Right ventricle myocardium superior (tissue), 1 donor: ENCODE measurements around the gene RBM19. TPM values are rescaled to one million over a fixed set of nuclear protein-coding genes. Genes with fewer than 3 reads are reported as not detected.

Experiments
- ATAC-seq: fragments of 200-7000 bp; cut with Tn5 transposase; one replicate; pipeline ENCODE4 v1.9.1; 2020; ENCODE audit warnings: mild to moderate bottlenecking; ENCODE audit not compliant: poor library complexity
- DNase-seq: peaks from one replicate; pipeline ENCODE4 v3.0.0-alpha.2; 2020
- intact Hi-C: fragments of 100-400 bp; cut with DNase I; formaldehyde crosslinking; loops from one replicate; pipeline ENCODE4 v1.11.2; 2022
- total RNA-seq: library from RNA; stranded (reverse); fragmentation: NEBNext Ultra II Directional; extraction: Animal tissue kit (Norgen Biotek cat#: 25700); gene quantifications from one replicate; pipeline ENCODE4 v1.2.1, GENCODE V29; 2021
- donor health status: DM: no; HTN: yes; CAD: no; lungs with severe emphysema.

The RBM19 gene
- total RNA-seq, 1 donor from 2014 or later = 17.2 TPM

DNA sequence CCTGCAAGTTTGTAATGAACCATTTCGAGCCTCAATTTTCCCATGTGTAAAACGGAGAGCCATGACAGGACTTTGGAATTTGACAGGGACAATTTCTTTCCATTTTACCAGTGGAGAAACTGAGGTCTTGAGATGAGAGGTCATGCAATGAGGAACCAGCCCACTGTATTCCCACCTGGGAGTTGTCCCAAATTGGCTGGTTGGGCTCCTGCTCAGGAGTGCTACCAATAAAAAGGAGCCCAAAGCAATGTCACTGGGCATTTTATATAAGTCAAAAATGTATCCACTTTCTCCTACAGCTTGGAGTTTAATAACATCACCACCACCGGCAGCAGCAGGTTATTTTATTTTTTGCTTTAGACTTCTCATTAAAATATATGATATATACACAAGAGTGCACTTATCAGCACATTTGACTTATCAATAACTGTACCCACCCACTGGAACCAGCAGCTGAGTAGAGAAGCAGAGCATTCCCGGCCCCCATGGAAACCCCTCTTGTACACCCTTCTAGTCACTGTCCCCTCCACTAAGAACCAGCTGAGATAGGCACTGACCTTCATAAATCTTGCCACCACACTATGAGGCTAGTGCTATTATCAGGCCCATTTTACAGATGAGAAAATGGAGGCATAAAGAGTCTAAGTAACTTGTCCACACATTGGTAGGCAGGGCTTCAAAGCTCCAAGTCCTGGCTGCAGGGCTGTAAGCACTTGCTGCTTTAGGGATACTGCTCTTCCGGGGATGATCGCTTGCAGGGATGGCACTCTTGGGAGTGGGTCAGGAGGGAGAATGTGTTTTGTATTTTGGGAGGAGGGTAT, 25.3 kb upstream of the RBM19 start:
- intact Hi-C loops = no loop called here
- ATAC-seq (no peak), DNase-seq (no peak)

DNA sequence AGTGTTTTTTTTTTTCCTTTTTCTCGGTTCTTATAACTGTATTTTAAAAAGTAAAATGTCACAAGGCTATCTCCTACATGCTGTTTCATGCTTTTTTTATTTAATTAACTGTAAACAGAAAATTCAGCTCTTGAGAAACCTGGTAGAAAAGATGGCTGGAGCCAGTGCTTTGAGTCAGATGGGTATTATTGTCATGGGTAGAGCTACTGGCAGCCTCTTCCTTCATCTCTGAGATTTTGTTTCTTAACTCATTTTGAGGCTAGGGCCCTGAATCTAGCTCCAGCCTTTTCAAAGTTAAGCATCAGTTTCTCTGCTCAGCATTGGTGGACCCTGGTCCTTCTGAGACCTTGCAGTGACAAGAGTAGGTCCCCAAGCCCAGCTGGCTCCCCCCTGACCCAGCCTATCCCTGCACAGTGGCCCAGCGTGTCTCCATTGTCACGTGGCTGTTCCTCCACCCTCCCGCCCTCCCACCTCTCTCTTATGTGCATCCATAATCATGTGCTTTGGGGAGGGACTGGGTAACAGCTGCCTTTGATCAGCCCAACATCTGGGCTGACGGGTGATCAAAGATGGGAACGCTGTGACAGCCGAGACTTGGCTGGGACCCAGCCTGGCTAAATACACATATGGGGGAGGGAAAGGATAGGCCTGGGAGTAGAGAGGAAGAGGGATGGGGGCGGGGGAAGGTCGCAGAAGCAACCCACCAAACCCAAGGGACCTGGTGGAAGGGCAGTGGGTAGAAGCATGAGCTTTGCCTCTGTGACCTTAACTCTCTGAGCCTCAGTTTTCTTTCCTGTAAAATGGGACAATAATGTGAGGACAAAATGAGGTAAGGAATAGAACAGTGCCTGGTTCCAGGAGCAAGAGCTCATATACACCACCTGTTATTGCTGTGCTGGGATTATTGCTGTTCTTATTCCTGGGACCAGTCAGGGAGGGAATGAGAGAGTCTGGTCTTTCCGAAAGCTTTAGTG, 24.4 kb upstream of the RBM19 start:
- ATAC-seq (no peak), DNase-seq (no peak)
- intact Hi-C loops = no loop called here

DNA sequence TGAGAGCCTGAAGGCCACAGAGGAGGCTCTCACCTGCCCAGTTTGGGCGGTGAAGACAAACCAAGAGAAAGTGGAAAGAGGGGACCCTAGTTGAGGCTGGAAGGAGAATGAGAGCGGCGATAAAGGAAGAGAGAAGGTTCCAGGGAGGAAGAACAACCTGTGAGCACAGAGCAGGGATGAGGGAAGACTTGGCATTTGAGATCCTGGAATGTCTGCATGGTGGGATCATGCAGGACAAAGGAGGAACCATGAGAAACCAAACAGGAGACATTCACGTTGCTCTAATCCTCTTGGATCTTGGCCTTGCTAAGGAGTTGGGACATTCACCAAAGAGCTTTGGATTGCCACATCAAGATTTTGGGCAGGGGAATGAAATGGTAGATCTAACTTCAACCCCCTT, 22.9 kb upstream of the RBM19 start:
- intact Hi-C loops = no loop called here
- no peak for ATAC-seq
- no peak for DNase-seq

DNA sequence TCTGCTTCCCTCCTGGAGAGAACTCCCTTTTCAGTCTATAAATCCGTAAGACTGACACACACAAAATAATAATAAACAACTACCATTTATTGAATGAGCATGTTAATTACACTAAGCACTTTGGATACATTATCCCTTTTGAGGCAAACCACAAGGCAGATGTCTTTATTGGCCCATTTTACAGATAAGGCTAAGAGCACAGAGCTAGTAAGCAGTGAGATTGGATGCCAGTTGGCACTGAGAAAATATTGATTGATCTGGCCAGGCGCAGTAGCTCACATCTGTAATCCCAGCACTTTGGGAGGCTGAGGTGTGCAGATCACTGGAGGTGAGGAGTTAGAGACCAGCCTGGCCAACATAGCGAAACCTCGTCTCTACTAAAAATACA, 21.9 kb upstream of the RBM19 start:
- intact Hi-C loops = no loop called here
- DNase-seq = no peak
- no peak for ATAC-seq

DNA sequence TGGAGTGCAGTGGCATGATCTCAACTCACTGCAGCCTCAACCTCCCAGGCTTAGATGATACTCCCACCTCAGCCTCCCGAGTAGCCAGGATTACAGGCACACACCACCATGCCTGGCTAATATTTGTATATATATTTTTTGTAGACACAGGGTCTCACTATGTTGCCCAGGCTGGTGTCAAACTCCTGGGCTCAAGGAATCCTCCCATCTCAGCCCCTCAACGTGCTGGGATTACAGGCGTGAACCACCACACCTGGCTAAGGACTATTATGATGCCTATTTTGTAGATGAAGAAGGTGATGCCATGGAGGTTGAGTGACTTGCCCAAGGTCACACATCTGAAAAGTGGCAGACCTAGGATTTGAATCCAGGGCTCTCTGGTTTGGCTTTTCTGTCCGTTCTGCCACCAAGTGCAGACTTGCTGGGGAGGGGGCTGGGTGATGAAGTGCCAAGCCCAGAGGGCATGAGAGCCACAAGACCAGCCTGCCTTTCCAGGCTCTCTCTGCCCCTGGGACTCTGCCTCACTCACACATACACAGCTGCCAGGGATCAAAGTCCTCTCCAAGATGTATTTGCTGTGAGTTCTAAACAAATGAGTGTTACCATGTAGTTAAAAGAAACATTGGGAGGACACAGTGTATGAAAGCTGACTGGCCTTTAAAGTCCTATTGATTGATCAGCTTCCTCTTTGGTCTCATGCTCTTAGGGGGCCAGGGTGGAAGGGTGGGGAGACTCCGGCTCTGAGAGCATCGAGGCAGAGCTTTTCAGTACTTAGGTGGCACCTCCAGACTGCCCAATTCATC, 21.3 kb upstream of the RBM19 start:
- DNase-seq (no peak), ATAC-seq (no peak)
- intact Hi-C loops = no loop called here

GRCh38 chr12:113984464-113984863, 18.3 kb upstream of the RBM19 start:
- DNase-seq (no peak), ATAC-seq (no peak)
- intact Hi-C loops = loop anchor here (5.0 kb wide), 1 partner anchor 523 kb away; no protein-coding TSS in a partner anchor

DNA sequence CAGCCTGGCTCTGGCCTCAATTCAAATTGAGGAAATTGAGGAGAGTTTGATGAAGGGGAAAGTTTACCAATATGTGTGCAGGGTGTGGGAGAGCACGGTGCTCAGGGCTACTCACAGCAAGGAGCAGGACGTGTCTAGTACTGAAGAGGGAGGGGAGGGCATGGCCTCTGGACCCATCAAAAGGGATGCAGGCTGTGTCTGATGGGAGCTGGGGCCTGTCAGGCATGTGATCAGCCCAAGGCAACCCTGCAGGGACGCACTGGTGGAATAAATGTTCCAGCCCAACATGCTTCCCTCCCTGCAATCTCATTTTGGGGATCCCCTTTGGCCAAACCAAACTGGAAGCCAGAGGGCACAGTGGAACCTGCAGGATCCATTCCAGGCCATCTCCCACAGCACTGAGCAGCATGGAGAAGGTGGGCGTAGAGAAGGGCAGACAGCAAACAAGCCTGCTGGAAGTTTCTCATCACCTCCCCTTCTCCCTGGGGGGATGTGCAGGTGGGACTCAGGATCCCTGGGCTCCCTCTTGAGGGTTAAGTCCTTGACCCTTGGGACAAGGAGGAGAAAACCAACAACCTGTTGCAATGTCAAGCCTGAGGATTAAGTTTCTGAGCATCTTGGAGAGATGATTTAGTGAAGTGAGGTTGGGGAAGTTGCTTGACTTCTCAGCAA, 17.8 kb upstream of the RBM19 start:
- no peak for ATAC-seq
- DNase-seq = no peak
- intact Hi-C loops = loop anchor here (5.0 kb wide), 1 partner anchor 523 kb away; no protein-coding TSS in a partner anchor

- intact Hi-C loops = loop anchor here (5.0 kb wide), 1 partner anchor 524 kb away; no protein-coding TSS in a partner anchor
- ATAC-seq (no peak), DNase-seq (no peak)
Observed at GRCh38 chr12:113983265-113983664, 17.1 kb upstream of the RBM19 start.

- intact Hi-C loops = loop anchor here (5.0 kb wide), 1 partner anchor 525 kb away; no protein-coding TSS in a partner anchor
- DNase-seq (no peak), ATAC-seq (no peak)
Observed at GRCh38 chr12:113981876-113982275, 15.8 kb upstream of the RBM19 start.

- ATAC-seq = peak; percentile 55
- intact Hi-C loops = loop anchor here (5.0 kb wide), 1 partner anchor 527 kb away; no protein-coding TSS in a partner anchor
- DNase-seq = no peak
Observed at GRCh38 chr12:113980537-113981337, 14.6 kb upstream of the RBM19 start.

DNA sequence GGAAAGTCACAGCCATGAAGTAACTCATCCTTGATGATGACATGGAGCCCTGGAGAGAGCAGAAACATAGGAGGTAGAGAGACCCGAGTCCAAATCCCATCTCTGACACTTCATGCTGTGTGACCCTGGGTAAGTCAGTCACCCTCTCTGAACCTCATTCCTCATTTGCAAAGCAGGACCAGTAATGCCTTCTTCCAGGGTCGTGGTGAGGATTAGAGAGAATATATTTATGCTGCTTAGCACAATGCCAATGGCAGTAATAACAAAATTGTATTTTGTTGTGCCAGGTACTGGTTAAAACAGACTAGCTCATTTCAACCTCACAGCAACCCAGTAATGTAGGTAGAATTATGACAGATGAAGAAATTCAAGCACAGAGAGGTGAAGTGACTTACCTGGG, 13.9 kb upstream of the RBM19 start:
- intact Hi-C loops = loop anchor here (5.0 kb wide), 1 partner anchor 527 kb away; no protein-coding TSS in a partner anchor
- DNase-seq (no peak), ATAC-seq (no peak)

DNA sequence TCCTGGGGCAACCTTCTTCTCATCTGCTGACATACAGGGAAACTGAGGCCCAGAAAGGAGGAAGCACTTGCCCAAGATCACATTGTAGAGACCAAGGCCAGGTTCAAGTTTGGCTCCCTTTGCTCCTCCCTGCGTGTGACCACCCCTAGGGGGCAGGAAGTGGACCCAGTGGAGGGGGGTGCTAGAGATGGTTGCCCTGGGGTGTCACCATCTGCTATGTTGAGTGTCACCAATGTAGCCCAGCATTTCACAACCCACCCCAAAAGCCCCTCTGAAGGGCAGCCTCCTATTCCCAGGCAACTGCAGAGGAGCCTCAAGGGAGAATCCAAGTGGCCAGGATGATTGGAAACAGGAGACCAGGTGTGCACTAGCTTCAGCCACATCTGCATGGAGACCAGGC, 12.0 kb upstream of the RBM19 start:
- intact Hi-C loops = no loop called here
- ATAC-seq = no peak
- DNase-seq = no peak

DNA sequence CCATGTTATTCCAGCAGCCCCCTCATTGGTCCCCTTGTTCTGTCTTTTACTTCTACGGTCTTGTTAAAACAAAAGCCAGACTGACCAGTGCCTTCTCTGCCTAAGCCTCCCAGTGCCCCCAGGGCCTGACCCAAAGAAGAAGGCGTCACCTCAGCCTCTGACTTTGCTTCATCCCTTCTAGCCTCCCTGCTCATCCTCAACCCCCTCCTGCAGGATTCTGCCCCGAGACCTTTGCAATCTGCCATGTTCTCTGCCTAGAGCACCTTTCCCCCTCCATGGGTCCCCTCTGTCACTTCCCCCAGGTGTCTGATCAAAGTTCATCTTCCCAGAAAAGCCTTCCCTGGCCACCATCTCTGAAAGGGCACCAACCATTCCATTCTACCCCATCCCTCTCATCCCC, 7.9 kb upstream of the RBM19 start:
- DNase-seq (no peak), ATAC-seq (no peak)
- intact Hi-C loops = no loop called here

- ATAC-seq (no peak), DNase-seq (no peak)
- intact Hi-C loops = no loop called here
Observed at GRCh38 chr12:113973109-113973904, 7.2 kb upstream of the RBM19 start.

- DNase-seq (no peak), ATAC-seq (no peak)
- intact Hi-C loops = no loop called here
Observed at GRCh38 chr12:113971392-113971791, 5.3 kb upstream of the RBM19 start.

- no peak for DNase-seq
- ATAC-seq = no peak
- intact Hi-C loops = no loop called here
Observed at GRCh38 chr12:113970211-113970610, 4.1 kb upstream of the RBM19 start.

GRCh38 chr12:113967368-113967767, 1.2 kb upstream of the RBM19 start:
- DNase-seq (no peak), ATAC-seq (no peak)
- intact Hi-C loops = no loop called here
